ENCODE data around the gene ATP10D. TPM values are rescaled to one million over a fixed set of nuclear protein-coding genes. Genes with fewer than 3 reads are reported as not detected.

The ATP10D gene
- total RNA-seq, 1 donor from 2014 or later = 25.2 TPM

GRCh38 chr4:47597696-47598095 is 112.6 kb downstream of the ATP10D start:
- intact Hi-C loops (cut with DNase I) = no loop called here
- DNase-seq = no peak
- TF ChIP-seq, protein P1, sequence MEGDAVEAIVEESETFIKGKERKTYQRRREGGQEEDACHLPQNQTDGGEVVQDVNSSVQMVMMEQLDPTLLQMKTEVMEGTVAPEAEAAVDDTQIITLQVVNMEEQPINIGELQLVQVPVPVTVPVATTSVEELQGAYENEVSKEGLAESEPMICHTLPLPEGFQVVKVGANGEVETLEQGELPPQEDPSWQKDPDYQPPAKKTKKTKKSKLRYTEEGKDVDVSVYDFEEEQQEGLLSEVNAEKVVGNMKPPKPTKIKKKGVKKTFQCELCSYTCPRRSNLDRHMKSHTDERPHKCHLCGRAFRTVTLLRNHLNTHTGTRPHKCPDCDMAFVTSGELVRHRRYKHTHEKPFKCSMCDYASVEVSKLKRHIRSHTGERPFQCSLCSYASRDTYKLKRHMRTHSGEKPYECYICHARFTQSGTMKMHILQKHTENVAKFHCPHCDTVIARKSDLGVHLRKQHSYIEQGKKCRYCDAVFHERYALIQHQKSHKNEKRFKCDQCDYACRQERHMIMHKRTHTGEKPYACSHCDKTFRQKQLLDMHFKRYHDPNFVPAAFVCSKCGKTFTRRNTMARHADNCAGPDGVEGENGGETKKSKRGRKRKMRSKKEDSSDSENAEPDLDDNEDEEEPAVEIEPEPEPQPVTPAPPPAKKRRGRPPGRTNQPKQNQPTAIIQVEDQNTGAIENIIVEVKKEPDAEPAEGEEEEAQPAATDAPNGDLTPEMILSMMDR (IDR thresholded peaks at IDR 0.05) = no peak

DNA sequence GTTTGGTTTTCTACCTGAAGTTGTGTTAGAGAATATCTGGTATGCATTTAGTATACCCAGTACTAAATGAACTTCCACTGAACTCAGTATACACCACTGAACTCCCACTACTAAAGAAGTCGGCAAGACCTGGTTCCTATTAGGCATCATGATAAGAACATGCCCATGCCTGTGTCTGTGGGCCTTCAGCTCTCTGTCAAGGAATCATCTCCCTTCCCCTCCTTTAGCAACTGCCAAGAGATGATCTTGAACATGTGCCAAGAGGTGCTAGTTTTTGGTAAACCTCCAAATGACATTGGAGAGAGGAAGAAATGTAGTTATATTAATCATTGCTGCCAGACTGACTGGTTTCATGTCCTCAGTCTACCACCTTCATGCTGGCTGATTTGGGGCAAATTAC is 113.2 kb downstream of the ATP10D start:
- intact Hi-C loops (cut with DNase I) = no loop called here
- H3K36me3 ChIP-seq = no peaks in the 10 kb centered on the region
- no peaks in the 10 kb centered on the region for H3K27me3 ChIP-seq (ENCODE audit: low read depth)
- ATAC-seq (no peak), DNase-seq (no peak)
- H3K9me3 ChIP-seq = no peaks in the 10 kb centered on the region
- TF ChIP-seq, protein P1 (IDR thresholded peaks at IDR 0.05) = no peak
- no peaks in the 10 kb centered on the region for H3K4me1 ChIP-seq
- no peak overlapping the region for H3K27ac ChIP-seq
- H3K4me3 ChIP-seq = no peak overlapping the region

More at GRCh38 chr4:47597696-47598095, 112.6 kb downstream of the ATP10D start:
- H3K27me3 ChIP-seq (ENCODE audit: low read depth) = no peaks in the 10 kb centered on the region
- peaks cover 2% of the 10 kb centered on the region for H3K36me3 ChIP-seq
- H3K4me3 ChIP-seq = no peak overlapping the region
- H3K27ac ChIP-seq = no peak overlapping the region
- ATAC-seq = no peak
- no peaks in the 10 kb centered on the region for H3K9me3 ChIP-seq
- no peaks in the 10 kb centered on the region for H3K4me1 ChIP-seq

- intact Hi-C loops (cut with DNase I) = no loop called here
- Histone ChIP-seq H3K36me3 (no peaks in the 10 kb centered on the region), H3K9me3 (no peaks in the 10 kb centered on the region), H3K27ac (no peak overlapping the region), H3K4me1 (no peaks in the 10 kb centered on the region), H3K4me3 (no peak overlapping the region), H3K27me3 (ENCODE audit: low read depth) (no peaks in the 10 kb centered on the region)
- ATAC-seq = no peak
- DNase-seq = no peak
- TF ChIP-seq, protein P1 (IDR thresholded peaks at IDR 0.05) = no peak
These were observed 113.8 kb downstream of the ATP10D start for GRCh38 chr4:47598896-47599295.

GRCh38 chr4:47606482-47606881 is 121.4 kb downstream of the ATP10D start:
- Histone ChIP-seq H3K9me3 (no peaks in the 10 kb centered on the region), H3K4me1 (no peaks in the 10 kb centered on the region), H3K27ac (no peak overlapping the region), H3K36me3 (no peaks in the 10 kb centered on the region), H3K4me3 (no peak overlapping the region), H3K27me3 (ENCODE audit: low read depth) (no peaks in the 10 kb centered on the region)
- DNase-seq (no peak), ATAC-seq (no peak)
- intact Hi-C loops (cut with DNase I) = no loop called here
- TF ChIP-seq, protein P1 (IDR thresholded peaks at IDR 0.05) = no peak

DNA sequence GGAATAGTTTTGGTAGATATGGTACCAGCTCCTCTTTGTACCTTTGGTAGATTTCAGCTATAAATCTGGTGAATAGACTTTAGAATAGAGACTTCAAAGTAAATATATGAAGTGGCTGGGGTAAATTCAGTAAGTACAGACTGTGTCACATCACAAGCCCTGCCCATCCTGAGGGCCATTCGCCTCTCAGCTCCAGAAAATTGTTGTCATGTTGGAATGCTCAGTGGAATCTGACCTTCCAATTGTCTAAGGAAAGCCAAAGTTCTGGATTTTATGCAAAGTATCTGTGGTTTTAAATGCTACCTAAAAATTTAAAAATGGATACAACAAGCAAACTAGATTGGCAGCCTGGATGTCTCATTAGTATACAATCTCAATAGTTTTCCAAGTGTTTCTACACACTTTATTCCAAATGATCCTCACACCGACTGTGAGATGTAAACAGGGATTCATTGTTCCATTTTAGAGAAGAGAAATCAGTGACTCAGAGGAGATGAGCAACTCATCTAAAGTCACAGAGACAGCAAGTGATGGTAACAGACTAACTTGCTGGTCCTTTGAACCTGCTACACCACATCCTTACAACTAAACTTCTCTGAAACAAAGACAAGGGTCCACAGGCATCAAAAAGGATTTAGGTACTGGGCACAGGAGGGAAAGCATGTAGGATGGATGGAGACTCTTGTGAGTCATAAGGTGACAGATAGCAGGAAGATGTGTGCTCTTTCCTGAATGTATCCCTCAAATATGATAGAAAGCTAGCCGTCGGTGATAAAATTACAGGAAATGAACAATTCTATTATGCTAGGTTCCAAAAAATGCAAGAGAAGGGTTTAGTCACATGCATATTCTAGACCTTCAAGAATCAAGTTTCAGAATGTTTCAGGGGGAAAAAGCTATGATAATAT is 127.3 kb downstream of the ATP10D start:
- TF ChIP-seq, protein P1 (IDR thresholded peaks at IDR 0.05) = no peak

More for the DNA sequence above, 127.3 kb downstream of the ATP10D start:
- DNase-seq (no peak), ATAC-seq (no peak)
- intact Hi-C loops (cut with DNase I) = no loop called here
- Histone ChIP-seq H3K4me3 (no peak overlapping the region), H3K27me3 (ENCODE audit: low read depth) (no peaks in the 10 kb centered on the region), H3K36me3 (no peaks in the 10 kb centered on the region), H3K4me1 (no peaks in the 10 kb centered on the region), H3K9me3 (no peaks in the 10 kb centered on the region), H3K27ac (no peak overlapping the region)

Measured in lower lobe of right lung (tissue), 2 donors.